Lung microvascular endothelial cell (primary cell): ENCODE data around the gene ETS1. TPM values are rescaled to one million over a fixed set of nuclear protein-coding genes. Genes with fewer than 3 reads are reported as not detected.

Experiments used
- DNase-seq, 2 donors: peaks; one replicate each; pipeline versions ENCODE4 v3.0.0 to v3.0.0-alpha.2; 2010; ENCODE audit warnings: low read depth in 2 of 2
- total RNA-seq: library from RNA; depleted of rRNA; stranded (reverse); fragments of >200 nt; gene quantifications from 2 replicates; pipeline ENCODE4 v1.2.1, GENCODE V29; 2014

ETS1 gene
- total RNA-seq, 1 donor from 2014 or later: 88.5 TPM

DNA sequence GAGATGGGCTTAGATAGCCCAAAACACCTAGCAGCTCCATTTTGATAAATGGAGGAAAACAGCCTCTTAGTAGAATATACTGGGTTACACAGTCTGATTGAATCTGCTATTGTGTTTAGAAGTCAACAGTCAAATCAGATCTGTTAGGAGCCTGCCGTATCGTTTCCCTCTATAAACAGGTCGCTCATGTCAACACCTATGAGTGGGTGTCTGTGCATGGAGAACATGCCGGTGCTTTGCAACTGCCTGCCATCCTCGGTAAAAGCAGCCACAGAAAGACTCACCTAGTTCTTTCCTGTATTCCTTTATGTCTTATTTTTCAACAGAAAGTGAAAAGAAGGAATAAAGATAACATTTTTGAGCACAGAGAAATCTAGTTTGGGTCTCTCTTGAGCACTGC lies 99.4 kb downstream of the ETS1 start:
- peak in 1 of 2 donors; percentile 49 for DNase-seq

GRCh38 chr11:128484172-128484571 lies 103.2 kb downstream of the ETS1 start:
- DNase-seq: no peak

- DNase-seq: no peak
Observed at GRCh38 chr11:128483211-128483788, 104.1 kb downstream of the ETS1 start.

- DNase-seq: no peak
Observed at GRCh38 chr11:128482512-128483191, 104.7 kb downstream of the ETS1 start.

- no peak for DNase-seq
Observed at GRCh38 chr11:128482092-128482491, 105.3 kb downstream of the ETS1 start.

DNA sequence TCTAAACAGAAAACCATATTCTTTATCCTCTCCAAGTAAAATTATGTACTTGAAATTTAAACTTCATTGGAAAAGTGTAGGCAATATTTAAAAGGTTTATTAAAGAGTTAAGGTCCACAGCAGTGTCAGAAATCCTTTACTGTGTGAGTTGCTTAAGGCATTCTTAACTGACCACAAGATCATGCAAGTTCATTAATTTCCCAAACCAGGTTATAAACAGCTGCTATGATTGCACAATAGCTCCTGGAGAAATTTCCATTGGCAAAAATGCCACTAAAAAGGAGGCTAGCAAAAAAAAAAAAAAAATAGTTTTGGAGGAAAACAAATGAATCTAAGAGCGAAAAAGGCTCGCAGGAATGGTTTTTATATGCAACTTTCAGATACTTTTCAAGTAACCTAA lies 106.2 kb downstream of the ETS1 start:
- DNase-seq: peak; percentile 32 to 75

- DNase-seq: no peak
Observed at GRCh38 chr11:128480665-128481064, 106.7 kb downstream of the ETS1 start.

DNA sequence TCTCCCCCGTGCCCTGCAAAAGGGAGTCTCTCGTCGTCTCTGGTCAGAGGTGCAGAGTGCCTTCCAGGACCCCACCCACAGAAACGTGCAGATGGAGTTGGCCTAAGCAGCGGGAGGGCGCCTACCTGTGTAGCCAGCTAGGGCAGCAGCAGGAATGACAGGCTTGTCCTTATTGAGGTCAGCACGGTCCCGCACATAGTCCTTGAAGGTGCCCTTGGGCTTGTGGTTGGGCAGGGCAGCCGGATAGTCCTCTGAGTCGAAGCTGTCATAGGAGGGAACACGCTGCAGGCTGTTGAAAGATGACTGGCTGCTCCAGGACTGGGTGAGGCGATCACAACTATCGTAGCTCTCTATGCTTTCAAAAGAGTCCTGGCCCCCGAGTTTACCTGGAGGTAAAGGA lies 107.3 kb downstream of the ETS1 start:
- no peak for DNase-seq

DNA sequence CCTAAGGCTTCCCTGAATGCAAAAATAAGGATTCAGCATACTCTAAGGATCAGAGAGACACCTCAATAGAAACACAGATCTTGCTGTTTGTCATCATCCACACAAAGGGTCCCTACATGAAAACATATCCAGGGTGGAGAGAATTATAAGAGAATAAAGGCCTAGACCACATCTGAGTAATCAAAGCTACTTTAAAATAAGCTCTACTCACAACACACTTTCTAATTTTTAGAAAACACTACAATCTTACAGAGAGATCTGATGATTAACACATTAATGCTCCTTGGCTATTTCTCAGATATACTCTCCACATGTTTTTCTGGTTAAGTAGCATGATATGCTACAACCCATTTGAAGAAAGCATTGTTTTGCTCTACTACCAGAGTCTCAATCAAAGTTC lies 108.2 kb downstream of the ETS1 start:
- DNase-seq: no peak

DNA sequence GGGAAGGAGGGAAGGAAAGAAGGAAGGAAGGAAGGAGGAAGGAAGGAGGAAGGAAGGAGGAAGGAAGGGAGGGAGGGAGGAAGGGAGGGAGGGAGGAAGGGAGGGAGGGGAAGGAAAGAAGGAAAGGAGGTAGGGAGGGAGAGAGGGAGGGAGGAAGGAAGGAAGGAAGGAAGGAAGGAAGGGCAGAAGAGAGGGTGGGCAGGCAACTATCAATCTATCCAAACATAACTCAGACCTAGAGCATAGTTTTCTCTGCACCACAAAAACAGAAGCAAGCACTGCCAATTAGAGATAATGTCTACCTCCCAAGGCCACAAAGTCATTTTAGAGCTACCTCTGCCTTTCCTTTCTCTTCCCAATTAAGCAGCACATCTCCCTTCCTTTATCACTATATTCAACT lies 109.1 kb downstream of the ETS1 start:
- DNase-seq: no peak

DNA sequence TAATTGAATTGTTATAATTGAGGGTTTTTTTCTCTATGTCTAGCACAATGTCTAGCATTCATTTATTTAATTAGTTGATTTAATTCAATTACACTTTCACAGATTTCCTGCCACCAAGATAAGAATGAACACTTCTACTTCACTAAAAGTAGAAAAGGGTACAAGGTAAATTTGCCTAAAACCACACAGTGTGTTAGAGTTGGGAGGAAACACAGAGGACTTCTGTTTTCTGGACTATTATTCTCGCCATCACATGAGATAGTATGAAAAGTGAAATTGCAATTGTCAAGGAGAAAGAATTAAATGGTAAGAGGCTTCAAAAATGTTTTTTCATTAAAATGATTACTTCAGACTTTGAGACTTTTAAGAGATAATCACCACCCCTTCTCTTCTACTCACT lies 109.5 kb downstream of the ETS1 start:
- no peak for DNase-seq

DNA sequence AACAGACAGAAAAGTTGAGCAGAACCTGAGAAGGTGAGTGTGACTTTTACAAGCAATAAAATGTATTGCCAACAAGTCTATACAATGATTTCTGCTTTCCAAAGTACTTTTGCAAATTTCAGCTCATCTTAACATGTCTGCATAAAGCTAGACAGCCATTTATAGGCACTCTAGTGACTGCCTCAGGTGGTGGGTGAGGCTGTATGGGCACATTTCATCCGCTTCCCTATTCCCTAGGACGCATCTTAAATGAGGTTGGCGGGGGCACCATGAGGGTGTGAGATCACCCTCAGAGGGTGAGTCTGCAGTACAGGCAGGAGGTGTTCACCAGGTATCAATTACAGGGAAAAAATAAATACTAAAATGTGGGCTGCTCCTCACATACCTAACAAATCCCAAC lies 110.1 kb downstream of the ETS1 start:
- DNase-seq: no peak

DNA sequence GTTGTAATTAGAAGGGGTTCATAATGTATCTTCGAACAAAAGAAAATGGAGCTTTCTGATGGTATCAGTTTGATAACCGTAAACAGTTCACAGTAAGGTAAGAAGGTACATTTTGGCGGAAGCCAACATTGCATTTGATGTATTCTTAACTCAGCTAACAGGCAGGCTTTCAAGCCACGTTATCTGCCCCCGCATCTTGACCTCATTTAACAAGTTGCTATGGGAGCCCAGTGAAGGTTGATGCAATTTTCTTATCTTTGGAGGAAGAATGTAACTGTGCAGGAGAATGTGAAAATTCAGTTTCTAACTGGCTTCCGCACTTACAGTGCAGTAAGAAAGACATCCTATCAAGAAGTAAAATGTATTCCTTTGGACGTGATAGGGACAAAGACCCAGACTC lies 110.6 kb downstream of the ETS1 start:
- DNase-seq: no peak

DNA sequence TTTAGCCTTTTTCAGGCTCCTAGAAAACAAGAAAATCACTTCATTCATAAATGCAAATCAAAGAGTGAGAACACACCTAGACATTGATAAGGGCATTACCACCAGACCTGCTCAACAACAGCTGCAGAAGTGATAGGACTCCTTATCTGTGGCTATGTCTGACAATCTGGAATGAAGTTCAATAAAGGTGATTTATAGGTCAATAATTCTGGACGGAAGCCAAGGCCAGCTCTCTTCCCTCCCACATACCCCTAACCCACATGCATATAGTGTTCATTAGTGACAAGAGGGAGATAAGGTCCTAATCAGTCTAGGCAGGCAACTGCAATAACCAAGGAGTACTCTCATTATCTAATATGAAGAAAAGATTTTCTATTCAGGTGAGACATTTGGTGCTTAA lies 111.3 kb downstream of the ETS1 start:
- DNase-seq: no peak

- DNase-seq: peak in 1 of 2 donors; percentile 56
Observed at GRCh38 chr11:128474036-128474874, 113.1 kb downstream of the ETS1 start.

GRCh38 chr11:128473636-128474035 lies 113.7 kb downstream of the ETS1 start:
- no peak for DNase-seq

DNA sequence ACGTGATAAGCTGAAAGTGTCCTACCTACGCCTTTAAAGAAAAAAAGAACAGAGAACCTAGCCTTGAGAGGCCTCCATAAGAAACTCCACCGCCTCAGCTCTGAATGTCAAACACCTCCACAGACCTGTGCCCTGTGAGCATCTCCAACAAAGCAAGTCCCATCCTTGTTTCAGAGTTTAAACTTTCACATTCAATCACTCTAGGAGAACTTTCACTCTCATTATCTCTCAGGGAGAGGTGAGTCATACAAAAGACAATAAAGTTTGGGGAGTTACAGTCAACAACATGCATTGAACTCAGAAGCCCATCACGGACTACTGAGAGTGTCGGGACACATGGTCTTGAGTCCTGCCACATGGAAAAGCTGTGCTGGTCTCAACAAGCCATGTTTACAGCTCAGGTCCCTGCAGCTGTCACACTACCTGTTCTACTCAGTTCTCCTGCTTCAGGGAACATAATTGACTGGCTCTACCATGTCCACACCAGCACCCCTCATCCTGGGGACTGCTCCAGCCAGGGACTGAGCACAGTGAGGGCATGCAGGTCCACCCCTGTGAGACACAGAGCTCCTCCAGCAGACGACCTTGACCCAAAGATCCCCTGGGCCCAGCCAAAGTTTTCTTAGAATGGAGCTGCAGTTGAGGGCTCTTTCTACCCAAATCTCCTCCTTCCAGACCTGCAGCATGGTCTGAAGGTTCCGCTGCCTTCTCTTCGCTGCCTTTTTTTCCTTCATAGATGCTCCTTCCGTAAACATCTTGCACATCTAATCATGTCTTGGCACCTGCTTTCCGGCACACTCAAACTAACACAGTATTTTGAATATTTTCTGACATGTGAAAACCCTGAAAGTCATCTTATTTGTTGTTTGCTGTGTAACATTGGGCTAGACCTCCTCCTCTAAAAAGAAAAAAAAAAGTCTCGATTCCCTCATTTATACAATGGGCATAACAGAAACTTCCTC lies 114.9 kb downstream of the ETS1 start:
- peak; percentile 59 to 70 for DNase-seq

GRCh38 chr11:128471138-128471661 lies 116.2 kb downstream of the ETS1 start:
- DNase-seq: no peak

DNA sequence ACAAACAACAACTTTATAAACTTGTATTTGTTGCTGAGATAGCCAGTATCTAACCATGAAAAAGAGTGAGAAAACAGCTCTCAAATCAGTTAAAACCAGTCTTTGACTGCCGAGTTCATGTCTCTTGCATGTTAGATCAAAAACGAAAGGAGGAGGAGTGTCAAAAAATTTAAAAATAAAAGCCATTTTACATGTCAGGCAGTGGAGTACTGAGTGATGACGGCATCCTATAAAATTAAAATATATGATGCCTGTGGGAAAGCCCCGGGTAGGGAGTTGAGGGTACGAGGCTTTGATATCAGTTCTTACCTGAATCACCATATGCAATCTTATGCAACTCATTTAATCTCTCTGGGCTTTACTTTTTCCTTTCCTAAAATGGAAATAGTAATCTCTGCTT lies 117.3 kb downstream of the ETS1 start:
- DNase-seq: no peak

GRCh38 chr11:128469220-128469619 lies 118.1 kb downstream of the ETS1 start:
- no peak for DNase-seq

- DNase-seq: no peak
Observed at GRCh38 chr11:128468111-128468510, 119.2 kb downstream of the ETS1 start.
